Activated CD4-positive, CD25-positive, alpha-beta regulatory T cell treated with anti-CD3 and anti-CD28 coated beads, Interleukin-2, amount 50 U/mL, for 72 hours (primary cell): ENCODE data around the gene PTGER3.
"Not testable (repeated sequence)": the region's sequence is repeated elsewhere in the genome, so short reads cannot be mapped to it uniquely, and the experiment has no call there.

ENCODE experiments used
- DNase-seq: peaks from one replicate; pipeline ENCODE4 v3.0.0; 2021

The PTGER3 gene

GRCh38 chr1:70945676-70946075 lies 101.9 kb downstream of the PTGER3 start:
- DNase-seq, result no peak

DNA sequence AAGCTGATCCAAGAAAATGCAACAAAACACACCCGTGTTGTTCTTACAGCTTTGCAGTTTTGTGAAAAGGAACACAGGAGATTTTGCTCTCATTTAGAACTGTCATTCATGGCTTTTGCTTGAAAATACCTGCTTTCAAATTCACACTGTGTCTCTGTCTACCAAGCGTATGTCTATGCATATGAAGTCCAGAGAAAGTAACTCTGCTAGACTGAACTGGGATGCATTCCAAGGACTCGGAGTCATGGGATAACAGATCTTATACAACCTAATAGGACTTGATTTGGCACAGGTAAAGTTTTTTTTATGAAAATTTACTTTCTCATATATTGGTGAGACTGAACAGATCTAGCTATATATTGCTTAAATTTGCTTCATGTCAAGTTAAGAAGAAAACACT lies 102.4 kb downstream of the PTGER3 start:
- no peak for DNase-seq

- DNase-seq, result no peak
Measured at GRCh38 chr1:70941563-70941962, 106.1 kb downstream of the PTGER3 start.

- DNase-seq, result not testable (repeated sequence)
Measured at GRCh38 chr1:70940398-70940797, 107.2 kb downstream of the PTGER3 start.

DNA sequence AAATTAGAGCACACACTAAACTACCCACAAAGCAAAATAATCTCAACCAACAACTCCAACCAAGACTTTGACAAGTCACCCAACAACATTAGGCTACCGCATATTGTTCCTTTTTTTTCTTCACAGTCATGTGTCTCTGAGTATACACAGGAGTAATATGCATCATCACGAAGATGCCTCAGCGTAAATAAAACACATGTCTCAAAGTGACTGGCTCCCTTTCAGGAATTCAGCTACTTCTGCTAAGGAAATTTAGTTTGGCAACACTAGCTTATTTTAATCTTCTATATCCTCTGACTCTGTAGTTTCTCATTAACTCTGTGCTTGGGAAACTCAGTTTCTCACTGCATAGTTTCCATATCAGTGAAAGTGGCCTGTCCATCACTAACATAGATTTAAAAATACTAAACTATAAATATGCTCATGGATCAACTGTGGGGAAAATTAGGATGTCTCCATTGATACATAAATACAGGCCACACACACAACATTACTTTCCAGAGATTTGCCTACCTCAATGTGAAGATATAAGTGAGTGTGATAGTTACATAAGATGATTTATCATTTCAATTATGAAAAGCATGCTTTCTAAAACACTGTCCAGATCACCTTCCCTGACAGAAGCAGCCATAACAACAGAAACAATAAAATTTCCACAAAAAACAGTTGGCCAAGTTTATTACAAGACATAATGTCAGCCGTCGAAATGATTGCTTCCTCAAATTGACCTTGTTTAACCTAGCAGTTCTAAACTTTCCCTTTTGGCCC lies 113.2 kb downstream of the PTGER3 start:
- DNase-seq, result no peak

GRCh38 chr1:70930062-70930461 lies 117.6 kb downstream of the PTGER3 start:
- DNase-seq, result no peak

DNA sequence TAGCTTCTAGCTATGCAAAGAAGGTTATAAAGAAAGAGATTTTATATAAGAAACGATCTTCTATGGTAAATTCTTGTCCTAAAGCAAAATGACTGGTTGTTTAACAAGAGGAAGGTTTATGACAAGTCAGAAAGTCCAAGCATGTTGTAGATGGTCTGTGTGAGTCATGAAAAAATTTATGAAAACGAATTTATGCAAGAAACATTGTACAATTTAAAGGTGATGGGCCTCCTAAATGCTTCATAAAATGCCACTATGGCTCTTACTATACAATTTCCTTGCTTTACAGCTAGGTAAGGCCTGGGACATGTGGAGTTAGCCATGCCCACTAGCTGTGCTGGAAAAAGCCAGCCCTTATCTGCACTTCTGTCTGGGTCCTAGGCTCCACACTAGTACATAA lies 125.4 kb downstream of the PTGER3 start:
- DNase-seq, result no peak
